Measurements from ENCODE around the gene B3GNT4. TPM values are rescaled to one million over a fixed set of nuclear protein-coding genes. Genes with fewer than 3 reads are reported as not detected.

Gene B3GNT4
- total RNA-seq, 3 donors from 2014 or later: 0.26 to 0.82 (median 0.66) TPM

DNA sequence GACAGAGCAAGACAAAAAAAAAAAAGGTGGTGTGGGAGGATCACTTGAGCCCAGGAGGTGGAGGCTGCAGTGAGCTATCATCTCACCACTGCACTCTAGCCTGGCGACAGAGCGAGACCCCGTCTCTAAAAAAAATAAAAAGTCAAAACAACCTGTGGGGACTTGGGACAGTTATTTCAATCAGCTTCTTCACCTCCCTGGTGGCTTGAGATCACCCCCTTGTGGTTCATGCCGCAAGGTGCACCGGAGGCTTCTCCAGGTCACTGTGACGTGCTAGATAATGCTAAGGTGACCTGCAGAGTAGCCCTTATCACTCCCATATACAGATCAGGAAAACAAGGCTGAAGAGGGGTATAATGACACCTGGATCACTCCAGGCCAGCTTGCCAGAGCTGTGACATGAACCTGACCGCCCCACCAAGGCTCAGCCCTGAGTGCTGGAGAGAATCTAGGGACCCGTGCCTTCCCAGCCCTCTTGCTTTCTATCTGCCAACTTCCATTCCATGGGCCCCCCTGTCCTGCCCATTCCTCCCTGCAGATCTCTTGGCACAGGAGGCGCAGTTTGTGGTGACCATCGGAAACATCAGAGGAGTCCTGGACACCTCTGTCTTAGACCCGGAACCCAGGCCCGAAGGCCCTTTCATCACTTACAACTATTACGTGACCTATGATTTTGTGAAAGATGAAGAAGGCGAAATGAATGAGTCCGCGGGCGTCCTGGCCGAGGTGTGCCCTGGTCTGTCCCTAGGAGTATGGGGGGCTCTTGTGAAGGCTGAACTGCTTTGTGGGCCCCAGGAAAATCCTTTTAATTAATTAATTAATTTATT is 12.5 kb upstream of the B3GNT4 start:
- no peaks in the 10 kb centered on the region for H3K9me3 ChIP-seq
- peaks cover 9% of the 10 kb centered on the region for H3K4me1 ChIP-seq (ENCODE audit: low read depth)
- ATAC-seq (peak; percentile 92), DNase-seq (peak in 2 of 3 donors; percentile 86 to 87)
- no peaks in the 10 kb centered on the region for H3K36me3 ChIP-seq (ENCODE audit: low read depth)
- TF ChIP-seq, protein P1, sequence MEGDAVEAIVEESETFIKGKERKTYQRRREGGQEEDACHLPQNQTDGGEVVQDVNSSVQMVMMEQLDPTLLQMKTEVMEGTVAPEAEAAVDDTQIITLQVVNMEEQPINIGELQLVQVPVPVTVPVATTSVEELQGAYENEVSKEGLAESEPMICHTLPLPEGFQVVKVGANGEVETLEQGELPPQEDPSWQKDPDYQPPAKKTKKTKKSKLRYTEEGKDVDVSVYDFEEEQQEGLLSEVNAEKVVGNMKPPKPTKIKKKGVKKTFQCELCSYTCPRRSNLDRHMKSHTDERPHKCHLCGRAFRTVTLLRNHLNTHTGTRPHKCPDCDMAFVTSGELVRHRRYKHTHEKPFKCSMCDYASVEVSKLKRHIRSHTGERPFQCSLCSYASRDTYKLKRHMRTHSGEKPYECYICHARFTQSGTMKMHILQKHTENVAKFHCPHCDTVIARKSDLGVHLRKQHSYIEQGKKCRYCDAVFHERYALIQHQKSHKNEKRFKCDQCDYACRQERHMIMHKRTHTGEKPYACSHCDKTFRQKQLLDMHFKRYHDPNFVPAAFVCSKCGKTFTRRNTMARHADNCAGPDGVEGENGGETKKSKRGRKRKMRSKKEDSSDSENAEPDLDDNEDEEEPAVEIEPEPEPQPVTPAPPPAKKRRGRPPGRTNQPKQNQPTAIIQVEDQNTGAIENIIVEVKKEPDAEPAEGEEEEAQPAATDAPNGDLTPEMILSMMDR (IDR thresholded peaks at IDR 0.05): peak; percentile 72
- intact Hi-C loops (cut with DNase I, micrococcal nuclease): no loop called here
- no peak overlapping the region for H3K4me3 ChIP-seq

GRCh38 chr12:122192441-122192840 is 11.1 kb upstream of the B3GNT4 start:
- no peak for ATAC-seq
- intact Hi-C loops (cut with DNase I, micrococcal nuclease): no loop called here

DNA sequence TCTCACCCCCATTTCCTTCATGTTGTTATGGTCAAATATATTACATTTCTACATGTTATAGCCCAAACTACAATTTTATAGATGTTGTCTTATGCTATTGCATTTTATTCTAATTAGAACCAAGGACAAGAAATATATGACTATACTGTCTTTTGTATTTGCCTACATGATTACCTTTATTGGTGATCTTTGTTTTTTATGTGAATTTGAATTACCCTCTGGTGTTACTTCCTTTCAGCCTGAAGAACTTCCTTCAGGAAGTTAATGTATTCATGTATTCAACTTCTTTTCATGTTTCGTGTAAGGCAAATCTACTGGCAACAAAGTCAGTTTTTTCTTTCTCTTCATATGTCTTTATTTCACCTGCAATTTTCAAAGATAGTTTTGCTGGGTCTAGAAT is 8.7 kb upstream of the B3GNT4 start:
- Histone ChIP-seq H3K9me3 (no peaks in the 10 kb centered on the region), H3K36me3 (ENCODE audit: low read depth) (no peaks in the 10 kb centered on the region), H3K4me3 (no peak overlapping the region), H3K4me1 (ENCODE audit: low read depth) (peaks cover 9% of the 10 kb centered on the region)
- peak; percentile 69 for ATAC-seq
- TF ChIP-seq, protein P1 (IDR thresholded peaks at IDR 0.05): no peak
- intact Hi-C loops (cut with DNase I, micrococcal nuclease): no loop called here
- no peak for DNase-seq

More at GRCh38 chr12:122192441-122192840, 11.1 kb upstream of the B3GNT4 start:
- no peaks in the 10 kb centered on the region for H3K36me3 ChIP-seq (ENCODE audit: low read depth)
- H3K4me3 ChIP-seq: no peak overlapping the region
- no peaks in the 10 kb centered on the region for H3K9me3 ChIP-seq
- H3K4me1 ChIP-seq (ENCODE audit: low read depth): peaks cover 9% of the 10 kb centered on the region
- TF ChIP-seq, protein P1 (IDR thresholded peaks at IDR 0.05): no peak
- no peak for DNase-seq

GRCh38 chr12:122195405-122195804 is 8.1 kb upstream of the B3GNT4 start:
- TF ChIP-seq, protein P1 (IDR thresholded peaks at IDR 0.05): no peak
- DNase-seq (no peak), ATAC-seq (no peak)
- Histone ChIP-seq H3K9me3 (no peaks in the 10 kb centered on the region), H3K36me3 (ENCODE audit: low read depth) (no peaks in the 10 kb centered on the region), H3K4me3 (no peak overlapping the region), H3K4me1 (ENCODE audit: low read depth) (peaks cover 9% of the 10 kb centered on the region)
- intact Hi-C loops (cut with DNase I, micrococcal nuclease): no loop called here

DNA sequence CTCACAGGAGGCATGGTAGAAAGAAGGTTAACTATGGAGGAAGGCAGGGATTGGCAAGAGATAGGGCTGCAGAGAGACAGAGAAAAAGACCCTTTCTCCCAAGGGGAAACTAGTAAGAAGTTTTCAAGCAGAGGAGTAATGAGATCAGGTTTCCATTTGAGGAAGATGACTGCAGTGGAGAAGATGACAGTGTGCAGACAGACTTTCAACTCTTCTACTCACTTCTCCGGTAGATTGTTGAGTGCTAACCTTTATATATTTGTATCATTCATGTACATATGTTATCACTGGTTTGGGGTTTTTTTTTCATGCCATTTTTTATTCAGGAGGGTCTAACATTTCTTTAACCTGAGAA is 5.9 kb upstream of the B3GNT4 start:
- intact Hi-C loops (cut with DNase I, micrococcal nuclease): no loop called here
- TF ChIP-seq, protein P1 (IDR thresholded peaks at IDR 0.05): no peak
- ATAC-seq: no peak

More for the DNA sequence above, 5.9 kb upstream of the B3GNT4 start:
- no peak for DNase-seq
- no peaks in the 10 kb centered on the region for H3K36me3 ChIP-seq (ENCODE audit: low read depth)
- peaks cover 12% of the 10 kb centered on the region for H3K4me1 ChIP-seq (ENCODE audit: low read depth)
- H3K4me3 ChIP-seq: no peak overlapping the region
- no peaks in the 10 kb centered on the region for H3K9me3 ChIP-seq
